HG02970 (cell line): ENCODE measurements around the gene PRDM16.
"Not testable (repeated sequence)": the region's sequence is repeated elsewhere in the genome, so short reads cannot be mapped to it uniquely, and the experiment has no call there.

Experiments used
- ATAC-seq: cut with Tn5 transposase; IDR thresholded peaks from one replicate; pipeline ENCODE4 v1.9.1; 2021; ENCODE audit warnings: mild to moderate bottlenecking, moderate library complexity, moderate number of reproducible peaks; ENCODE audit not compliant: unreplicated experiment, low FRiP score

PRDM16 gene

DNA sequence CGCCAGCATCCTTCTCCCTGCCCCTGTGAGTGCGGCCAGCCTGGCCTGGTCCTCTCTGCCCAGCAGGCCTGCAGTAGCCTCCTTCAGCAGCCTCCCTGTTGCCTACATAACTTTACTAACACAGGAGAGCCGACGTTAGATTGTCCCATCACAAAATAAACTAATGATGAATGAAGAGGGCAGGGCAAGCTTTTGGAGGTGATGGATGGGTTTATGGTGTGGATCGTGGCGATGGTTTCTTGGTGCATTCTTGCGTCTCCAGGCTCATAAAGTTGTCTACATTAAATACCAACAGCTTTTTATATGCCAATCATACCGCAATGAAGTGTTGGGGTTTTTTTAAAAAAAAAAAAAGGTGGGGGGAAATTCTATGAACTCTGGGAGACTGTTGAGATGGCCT is 164.5 kb downstream of the PRDM16 start:
- no peak for ATAC-seq

DNA sequence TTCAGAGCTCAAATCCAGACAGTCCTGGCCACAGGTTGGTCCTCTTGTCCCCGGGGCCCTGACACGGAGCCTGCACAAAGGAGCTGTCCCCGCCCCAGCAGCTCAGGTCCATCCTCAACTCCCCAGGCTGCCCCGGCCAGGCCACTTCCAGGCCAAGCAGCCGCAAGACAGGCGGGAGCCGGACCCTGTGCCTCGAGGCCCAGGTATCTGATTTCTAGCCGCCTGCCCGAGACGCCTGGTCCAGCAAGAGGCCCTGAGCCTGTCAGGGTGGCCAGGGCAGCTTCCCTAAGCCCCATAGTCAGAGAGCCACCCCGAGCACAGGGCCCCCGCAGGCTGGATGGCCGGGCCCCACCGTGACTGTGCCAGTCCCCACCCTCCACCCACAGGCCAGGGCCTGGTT is 165.3 kb downstream of the PRDM16 start:
- ATAC-seq, result no peak

DNA sequence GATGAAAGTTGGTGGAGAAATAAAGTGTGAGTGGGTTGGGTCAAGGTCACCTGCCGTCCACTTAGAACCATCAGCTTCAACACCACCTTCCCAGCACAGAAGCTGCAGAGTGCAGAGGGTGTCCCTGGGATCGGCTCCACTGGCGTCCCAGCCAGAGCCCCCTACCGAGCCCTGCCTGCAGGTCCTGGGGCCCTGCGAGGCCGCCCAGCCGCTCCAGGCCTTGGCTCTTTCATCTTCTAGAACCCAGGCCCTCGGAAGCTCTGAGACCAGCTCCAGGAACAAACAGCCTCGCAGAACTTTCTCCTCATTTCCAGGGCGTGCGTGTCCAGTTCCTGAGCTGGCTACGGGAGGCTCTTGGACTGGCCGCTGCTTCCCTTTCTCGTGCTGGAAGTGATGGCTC is 166.0 kb downstream of the PRDM16 start:
- ATAC-seq, result no peak

- no peak for ATAC-seq
Observed at GRCh38 chr1:3235496-3235895, 166.5 kb downstream of the PRDM16 start.

GRCh38 chr1:3236361-3236760 is 167.4 kb downstream of the PRDM16 start:
- ATAC-seq, result no peak

GRCh38 chr1:3236955-3237354 is 168.0 kb downstream of the PRDM16 start:
- no peak for ATAC-seq

- no peak for ATAC-seq
Observed at GRCh38 chr1:3237570-3237969, 168.6 kb downstream of the PRDM16 start.

DNA sequence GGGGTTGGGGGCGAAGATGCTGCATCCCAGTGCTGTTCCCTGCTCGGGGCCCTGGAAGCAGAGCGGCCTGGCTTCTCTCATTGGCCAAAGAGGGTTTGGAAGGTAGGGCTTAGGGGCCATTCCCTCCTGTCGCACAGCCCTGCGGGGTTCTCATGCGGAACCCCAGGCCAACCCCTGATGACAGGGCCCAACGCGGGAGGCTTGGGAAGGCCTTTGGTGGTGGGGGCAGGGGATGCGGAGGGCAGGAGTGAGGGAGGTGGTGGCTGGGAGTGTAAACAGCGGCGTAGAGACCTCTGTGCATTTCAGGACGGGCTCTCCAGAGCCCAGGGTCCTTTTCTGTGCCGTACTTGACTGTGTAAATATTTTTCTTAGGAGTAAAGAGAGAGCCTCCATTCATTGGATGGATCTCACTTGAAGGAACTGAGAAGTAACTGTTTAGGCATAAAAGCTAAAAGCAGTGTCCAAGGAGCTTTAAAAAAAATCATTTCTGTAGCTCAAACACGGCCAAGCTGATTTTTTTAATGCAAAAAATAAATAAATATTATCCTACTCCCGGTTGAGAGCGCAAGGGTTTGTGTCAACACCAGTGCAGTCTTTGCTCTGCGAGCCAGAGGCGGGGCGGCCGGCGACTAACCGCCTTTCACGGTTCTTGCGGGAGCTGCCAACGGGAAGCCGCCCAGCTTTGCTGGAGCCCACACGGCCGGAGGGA is 169.1 kb downstream of the PRDM16 start:
- no peak for ATAC-seq

DNA sequence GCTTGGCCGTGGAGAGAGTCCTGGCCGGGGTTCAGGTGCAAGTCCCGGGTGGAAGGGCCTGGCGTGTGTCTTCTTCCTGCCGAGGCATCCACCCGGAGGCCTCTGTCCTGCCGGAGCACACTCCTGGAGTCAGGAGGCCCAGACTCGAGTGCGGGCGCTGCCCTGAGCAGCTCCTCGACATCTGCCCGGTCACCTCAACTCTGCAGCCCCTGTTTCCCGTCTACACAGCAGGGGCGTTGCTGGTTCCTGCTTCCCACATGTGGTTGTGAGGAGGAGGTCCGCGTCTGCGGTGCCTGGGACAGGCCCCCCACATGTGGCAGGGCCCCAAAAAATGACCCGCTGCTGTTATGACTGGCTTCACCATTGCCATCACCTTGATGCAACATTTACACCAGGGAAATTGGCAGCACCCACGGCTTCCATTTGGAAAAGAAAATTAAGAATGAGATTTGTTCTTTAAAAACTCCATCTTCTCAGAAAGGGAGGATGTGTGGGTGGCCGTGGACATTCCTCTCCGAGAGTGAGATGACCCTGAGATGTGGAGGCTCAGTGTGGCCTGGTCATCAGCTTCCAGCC is 169.8 kb downstream of the PRDM16 start:
- ATAC-seq, result no peak

DNA sequence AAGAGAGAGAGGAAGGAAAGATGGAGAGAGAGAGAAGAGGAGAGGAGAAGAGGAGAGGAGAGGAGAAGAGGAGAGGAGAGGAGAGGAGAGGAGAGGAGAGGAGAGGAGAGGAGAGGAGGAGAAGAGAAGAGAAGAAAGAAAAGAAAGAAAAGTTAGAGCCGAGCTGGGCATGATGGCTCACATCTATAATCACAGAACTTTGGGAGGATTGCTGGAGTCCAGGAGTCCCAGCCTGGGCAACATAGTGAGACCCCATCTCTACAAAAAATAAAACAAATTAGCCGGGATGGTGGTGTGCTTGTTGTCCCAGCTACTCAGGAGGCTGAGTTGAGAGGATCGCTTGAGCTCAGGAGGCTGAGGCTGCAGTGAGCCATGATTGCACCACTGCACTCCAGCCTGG is 171.0 kb downstream of the PRDM16 start:
- ATAC-seq, result not testable (repeated sequence)

DNA sequence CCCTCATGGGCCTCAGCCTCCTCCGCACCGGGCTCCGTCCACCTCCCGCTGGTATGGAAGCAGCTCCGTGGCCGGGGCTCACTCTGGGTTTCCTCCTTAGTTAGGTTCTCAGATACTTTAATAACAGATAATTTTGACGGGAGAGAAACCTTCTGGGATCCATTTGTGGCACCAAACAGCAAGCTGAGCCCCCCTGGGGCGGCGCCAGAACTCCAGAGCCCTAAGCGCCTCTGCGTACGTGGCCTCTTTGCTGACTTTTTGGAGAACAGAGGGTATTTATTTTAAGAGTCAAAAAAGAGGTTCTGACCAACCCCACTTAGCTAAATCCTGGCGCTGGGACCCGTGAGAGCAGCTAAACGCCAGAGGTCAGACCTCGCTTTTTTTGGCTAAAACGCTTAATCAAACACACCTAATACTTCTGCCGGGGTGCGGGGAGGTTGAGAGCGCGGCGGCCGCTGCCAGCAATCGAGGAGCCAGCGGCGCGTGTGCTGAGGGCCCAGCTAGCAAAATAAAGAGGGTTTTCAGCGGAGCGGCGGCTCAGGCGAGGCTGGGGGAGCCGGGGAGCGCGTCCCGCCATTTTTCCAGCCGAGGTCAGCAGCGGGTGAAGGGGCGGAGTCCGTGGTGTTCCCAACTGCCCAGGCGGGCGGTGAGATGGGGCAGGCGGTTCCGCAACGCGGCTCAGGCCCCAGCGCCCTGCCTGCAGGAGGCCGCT is 171.7 kb downstream of the PRDM16 start:
- no peak for ATAC-seq

- ATAC-seq, result no peak
Observed at GRCh38 chr1:3241236-3241550, 172.2 kb downstream of the PRDM16 start.

GRCh38 chr1:3241673-3242407 is 172.8 kb downstream of the PRDM16 start:
- ATAC-seq, result no peak

DNA sequence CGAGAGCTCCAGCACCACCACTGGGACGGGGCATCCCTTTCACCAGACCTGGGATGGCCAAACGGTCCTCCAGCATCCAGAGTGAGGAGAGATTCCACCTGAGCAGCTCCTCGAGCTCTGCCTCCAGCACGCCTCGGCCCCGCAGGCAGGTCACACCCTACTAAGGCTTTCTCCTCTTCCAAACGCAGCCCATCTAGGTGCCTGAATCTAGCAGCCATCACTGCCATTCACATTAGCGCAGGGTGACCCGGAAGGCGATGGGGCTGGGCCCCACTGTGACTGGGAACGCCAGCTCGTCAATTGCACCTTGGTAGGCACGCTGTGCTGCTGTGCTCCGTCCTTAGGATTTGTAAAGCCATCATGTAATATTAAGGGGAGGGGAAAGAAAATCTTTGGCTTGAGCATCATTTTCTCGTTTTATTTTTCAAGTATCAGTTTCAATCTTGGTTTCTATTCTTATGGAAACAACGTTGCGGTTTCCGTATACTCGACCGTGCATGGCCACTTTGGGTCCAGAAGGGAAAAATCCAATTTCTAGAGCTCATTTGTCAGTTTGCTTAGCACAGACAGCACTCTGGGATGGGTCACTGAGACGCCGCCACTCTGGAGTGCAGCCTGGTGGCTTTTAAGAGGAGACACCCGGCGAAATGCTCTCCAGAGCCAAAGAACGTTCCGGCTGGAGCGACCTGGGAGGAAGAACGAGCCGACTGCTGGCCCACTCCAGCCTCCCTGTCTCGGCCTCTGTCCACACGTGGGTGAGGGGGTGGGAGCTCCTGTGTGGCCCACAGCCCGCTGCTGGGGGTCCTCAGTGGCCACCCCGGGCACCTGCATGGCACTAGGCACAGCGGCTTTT is 173.6 kb downstream of the PRDM16 start:
- ATAC-seq, result no peak

DNA sequence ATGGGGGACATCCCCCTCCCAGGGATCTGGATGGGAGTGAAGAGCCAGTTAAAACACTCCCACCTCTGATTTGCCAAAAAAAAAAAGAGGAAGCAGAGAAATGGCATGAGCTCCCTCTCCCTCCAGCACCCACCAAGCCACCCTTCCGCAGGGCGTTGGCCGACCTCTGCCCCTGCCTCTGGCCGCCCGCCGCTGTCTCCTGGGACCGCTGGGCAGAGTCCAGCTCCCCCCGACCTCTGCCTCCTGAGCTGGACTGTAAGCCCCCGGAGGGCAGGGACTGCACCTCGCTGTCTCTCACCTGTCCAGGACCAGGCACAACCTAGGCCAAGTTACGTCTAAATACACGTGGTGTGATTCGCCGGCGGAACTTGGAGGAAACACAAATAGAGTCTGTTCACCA is 174.3 kb downstream of the PRDM16 start:
- no peak for ATAC-seq

- no peak for ATAC-seq
Observed at GRCh38 chr1:3244025-3244926, 175.3 kb downstream of the PRDM16 start.

DNA sequence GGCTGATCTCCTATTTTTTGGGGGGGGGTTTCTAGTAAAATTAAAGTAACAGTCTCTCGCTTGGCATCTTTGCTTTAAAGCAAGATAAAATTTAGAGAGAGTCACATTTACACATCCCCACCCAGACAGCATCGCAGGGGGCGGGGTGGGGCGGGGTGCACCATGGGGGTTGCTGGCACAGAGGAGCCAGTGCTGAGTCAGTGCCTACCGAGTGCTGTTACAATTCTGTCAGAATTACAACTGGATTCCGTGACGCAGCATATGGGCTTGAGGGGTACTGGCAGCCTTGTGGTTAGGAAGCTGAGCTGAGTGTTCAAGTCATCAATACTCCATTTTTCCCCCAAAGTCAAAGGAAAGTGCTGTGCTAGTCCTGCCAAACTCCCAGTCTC is 175.9 kb downstream of the PRDM16 start:
- ATAC-seq, result no peak

DNA sequence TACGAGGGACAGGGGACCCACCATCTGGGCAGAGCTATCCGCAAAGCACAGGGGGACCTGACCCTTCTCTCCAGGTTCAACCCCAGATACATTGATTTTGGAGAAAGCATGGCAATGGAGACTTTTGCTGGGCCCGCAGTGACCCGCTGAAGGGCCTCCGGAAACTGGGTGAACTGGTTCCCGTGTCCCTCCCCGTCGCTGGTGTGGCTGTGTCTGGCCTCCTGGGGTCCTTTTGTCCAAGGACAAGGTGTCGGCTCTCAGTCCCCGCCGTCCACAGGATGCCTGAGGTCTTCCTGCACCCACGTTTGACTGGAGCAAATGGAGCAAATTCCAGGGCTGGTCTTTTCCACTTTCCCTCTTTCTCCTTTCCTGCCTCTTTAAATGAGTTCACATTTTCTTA is 176.3 kb downstream of the PRDM16 start:
- ATAC-seq, result no peak

DNA sequence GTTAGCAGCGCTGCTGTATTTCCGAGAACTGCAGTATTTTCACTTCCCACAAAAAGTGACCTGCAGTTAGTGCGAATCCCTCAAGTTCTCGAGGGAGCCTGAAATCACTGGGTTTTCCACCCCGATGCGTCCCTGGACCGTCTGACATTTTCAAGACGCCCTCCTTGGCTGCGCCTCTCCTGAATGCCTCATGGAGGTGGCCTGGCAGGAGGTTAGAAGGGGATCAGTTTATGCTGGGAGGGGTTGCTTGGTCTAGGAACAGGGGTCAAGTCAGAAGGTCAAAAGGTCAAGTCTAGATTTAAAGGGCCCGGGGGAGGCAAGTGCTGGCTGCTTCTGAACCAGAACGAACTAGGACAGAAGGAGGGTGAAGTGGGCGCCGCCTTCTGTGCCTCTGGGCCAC is 176.8 kb downstream of the PRDM16 start:
- ATAC-seq, result no peak
